GM21526 (cell line): Measurements from ENCODE around the gene EFCAB6.

Experiments used
- ATAC-seq: cut with Tn5 transposase; IDR thresholded peaks from one replicate; pipeline ENCODE4 v1.9.1; 2021; ENCODE audit warnings: moderate library complexity; ENCODE audit not compliant: unreplicated experiment, low FRiP score

EFCAB6 gene

GRCh38 chr22:43830931-43831560, 18.9 kb upstream of the EFCAB6 start:
- no peak for ATAC-seq

GRCh38 chr22:43829904-43830851, 18.1 kb upstream of the EFCAB6 start:
- ATAC-seq = no peak

- ATAC-seq = no peak
These were observed 17.1 kb upstream of the EFCAB6 start for GRCh38 chr22:43828998-43829782.

DNA sequence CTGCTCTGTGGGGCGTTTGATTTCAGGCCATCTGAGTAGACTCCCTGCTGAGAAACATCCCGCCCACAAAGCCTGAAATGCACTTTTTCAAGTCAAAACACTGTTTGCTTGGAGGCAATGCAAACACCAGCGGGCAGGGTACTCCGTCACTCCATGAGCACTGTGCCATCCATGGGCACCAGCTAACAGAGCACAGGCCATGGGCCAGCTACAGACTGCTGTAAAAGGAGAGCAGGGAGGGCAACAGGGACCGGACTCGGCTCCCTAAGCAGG, 16.6 kb upstream of the EFCAB6 start:
- no peak for ATAC-seq

GRCh38 chr22:43827926-43828724, 16.0 kb upstream of the EFCAB6 start:
- no peak for ATAC-seq

DNA sequence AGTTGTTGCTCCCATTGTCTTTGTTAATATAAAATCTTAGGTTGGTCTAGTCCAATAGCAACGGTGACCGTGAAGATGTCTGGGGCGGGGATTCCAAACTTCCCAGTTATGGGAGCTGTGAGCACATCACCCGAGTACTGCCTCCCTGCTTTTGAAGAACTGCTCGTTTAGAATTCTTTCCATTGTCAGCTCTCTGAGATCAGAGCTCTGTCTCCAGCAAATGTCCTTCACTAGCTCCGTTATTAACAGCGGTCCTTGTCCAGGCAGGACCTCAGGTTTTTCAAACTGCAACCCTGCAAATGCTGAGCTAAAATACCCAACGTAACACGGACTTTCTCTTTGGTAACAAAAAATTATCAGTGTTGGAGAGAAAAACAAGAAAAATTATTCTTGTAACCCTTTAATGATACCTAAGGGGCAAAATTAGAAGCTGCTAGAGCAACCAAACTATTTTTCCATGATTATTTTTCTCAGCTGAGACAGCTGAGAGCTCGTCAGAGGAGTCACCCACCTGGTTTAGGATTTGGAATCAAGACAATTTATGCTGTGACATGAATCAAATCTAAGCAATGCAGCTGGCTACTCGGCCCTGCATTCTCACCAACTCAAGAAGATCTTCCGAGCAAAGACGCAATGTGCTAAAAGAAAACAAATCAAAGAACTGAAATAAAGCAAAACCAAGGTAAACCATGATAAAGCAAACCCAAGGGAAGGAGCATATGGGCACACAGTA, 15.1 kb upstream of the EFCAB6 start:
- ATAC-seq = no peak

DNA sequence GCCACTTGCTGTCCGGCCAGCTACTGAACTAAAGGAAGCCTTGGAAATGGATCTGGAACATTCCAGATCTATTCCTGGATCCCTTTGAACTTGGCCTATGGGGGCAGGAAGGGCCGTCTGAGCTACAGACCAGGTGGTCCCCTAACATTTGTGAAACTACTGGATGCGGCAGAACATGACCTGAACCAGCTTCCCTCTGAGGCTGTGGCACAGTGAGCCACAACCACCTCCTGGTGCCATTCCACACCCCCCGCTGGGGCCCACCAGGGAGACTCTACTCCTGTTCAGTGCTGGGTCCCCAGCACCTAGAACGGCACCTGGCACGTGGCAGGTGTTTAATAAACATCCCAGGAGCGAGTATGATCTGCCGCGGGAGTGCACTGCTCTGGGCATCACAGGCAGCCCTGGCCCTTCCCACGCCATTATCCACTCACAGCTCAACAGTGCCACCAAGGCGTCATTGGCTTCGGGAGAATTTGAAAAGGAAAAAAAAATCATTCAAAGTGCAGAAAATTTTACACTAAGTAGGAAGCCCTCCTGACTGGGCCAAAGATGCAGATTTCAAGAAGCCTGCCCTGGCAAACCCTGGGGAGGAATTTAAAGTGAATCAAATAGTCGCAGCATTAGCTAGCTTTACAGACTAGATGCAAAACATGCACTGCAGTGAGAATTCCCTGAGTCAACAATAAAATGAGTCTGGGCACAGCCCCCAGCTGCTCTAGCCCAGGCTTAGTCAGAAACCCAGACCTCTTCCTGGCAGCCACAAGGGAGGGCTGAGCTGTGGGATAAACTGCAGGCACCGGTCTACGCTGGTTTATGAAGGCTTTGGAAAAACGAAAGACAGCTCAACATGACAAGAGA, 14.3 kb upstream of the EFCAB6 start:
- ATAC-seq = no peak

DNA sequence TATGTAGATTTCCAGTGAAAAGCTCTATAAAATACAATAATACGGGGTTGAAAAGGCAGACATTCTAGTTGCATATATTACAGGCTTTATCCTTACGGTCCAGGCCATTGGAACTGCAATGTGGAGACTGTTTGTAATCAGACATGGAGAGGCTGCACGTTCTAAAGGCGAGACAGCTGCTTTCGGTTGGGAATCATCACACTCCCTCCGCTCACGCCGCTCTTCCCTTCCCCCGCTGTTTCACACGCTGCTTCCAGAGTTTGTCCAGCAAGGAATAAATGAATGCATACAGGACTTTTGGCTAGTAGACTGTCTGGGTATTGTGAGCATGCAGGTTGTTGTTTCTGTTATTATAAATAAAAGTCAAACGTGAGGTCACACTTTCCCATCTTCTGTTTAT, 13.5 kb upstream of the EFCAB6 start:
- ATAC-seq = no peak

GRCh38 chr22:43824724-43825420, 12.8 kb upstream of the EFCAB6 start:
- no peak for ATAC-seq

DNA sequence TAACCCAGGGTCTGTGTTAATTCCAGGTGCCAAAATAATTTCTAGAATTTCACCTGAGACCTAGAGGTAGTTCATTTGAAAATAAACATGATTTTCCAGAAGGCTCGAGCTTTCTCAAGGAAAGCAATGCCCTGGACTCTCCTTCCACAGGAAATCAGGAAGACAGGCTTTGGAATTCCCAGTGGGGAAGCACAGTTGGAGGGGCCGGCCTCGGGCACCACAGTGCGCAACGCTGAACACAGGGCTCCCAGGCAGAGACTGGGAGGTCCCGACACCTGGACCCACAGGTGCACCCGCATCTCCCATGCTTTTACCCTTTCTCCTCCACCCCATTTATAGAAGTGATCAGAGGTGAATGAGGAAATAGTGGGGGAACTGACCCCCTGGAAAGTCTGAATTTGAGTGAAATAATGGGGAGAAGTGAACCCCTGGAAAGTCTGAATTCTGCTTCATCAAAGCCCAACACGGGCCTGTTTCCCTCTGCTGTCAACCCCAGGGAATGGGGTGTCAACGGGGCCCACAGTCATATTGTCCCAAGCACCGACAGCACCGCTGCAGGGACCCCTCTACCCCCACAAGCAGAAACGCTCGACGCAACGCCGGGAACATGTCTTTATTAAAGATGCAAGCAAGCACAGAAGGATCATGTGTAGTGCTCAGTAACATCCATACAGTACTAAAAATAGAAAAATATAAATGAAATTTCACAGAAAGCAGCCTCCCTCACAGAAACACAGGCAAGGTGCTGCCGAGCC, 12.0 kb upstream of the EFCAB6 start:
- ATAC-seq = no peak

DNA sequence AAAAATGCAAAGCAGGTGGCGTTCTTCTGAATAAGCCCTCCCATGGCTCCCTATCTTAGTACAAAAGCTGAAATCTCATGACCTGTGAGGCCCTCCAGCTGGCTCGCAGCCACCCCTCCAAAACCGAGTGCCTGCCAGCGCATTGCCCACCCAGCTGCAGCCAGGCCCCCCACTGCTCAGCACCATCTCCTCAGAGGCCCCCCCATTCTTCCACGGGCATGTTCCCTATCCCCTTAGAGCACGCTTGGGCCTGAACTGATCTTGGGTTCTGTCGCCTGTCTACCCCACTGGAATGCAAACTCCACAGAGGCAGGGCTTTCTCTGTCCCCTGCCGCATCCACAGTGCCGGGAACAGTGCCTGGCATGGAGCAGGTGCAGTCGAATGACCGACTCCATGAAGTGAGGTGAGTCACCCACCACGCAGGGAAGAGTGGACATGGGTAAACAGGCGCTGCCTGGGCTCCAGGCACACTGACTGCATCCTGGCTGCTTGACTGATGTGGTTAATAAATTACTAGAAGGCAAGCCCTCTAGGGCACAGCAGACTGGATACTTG, 11.3 kb upstream of the EFCAB6 start:
- no peak for ATAC-seq

DNA sequence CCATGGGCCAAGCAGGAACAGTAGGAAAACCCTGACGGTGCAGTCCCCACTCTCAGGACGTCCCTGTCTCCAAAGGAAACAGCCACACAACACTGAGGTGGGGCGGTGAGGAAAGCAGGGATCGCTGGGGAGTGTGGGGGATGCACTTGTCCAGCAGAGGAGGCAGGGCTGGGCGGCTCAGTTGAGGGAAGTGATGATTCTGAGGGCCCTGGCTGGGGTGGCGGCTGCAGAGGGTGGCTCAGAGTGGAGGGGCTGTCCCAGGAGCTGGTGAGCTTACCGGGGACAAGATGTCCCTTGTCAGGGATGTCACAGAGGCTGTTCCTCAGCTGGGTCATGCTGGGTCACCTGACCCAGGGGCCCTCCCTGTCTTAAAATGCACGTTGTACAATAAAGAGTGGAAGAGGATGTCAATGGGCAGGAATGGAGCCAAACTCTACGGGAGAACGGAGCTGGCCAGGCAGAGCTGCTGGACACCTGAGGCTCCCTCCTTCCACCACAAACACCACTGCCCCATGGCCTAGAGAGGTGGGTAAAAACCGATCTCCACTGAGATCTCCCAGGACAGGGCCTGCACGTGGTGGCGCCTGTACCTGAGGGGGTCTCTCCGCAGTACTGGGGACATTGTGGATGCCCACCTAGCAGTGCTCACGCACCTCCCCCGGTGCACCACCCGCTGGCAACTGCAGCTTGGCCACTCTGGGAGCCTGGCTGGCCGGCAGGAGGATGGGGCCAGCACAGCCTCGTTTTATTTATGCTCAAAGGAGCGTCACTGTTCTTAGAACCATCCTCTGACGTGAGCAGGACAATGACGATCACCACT, 9.7 kb upstream of the EFCAB6 start:
- no peak for ATAC-seq

- ATAC-seq = no peak
These were observed 8.7 kb upstream of the EFCAB6 start for GRCh38 chr22:43820651-43821305.

DNA sequence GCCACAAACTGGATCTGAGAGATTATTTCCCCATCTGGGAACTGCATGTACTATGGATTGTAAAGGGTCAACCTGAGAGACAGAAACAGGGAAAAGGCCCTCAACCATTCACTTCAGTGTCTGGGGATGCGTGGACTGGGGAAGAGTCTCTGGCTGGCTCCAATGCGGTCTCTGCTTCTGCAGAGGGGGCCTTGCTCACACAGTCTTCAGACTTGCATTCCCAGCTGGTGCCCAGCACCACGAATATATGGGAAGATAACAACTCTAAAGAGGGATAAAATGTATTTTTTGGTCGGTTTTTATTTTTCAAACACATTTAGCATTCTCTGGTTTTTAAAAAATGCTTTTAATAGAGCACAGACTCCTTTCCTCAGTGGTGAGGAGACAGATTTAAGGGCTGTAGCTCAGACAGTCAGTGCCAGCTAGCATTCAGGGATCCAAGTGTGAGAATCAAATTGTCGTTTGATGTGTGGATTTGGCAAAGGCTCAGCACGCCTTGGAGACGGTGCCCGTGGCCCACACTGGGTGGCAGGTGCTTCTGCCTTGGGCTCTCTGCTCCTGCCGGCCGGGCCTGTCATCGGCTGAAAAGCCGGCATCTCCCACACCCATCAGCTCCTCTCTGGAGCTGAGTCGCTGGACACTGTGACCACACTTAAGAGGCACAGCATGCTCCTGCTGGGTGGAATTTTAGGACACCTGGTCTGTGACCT, 8.0 kb upstream of the EFCAB6 start:
- ATAC-seq = no peak

GRCh38 chr22:43819421-43819921, 7.4 kb upstream of the EFCAB6 start:
- ATAC-seq = no peak
